Adrenal gland (tissue), 5 donors: ENCODE measurements around the gene PARP11.
"Not testable (repeated sequence)": the region's sequence is repeated elsewhere in the genome, so short reads cannot be mapped to it uniquely, and the experiment has no call there.

ENCODE experiments used
- CTCF ChIP-seq, 6 experiments: fragments of 450-650 bp in 4 of 6; fragments of 200-600 bp in 2 of 6; sonication (generic) in 1 of 6; IDR thresholded peaks; 1 replicate in 5 of 6; 2 replicates in 1 of 6; pipeline versions ENCODE4 v1.5.1 to v1.8.0; 2016 to 2021; ENCODE audit warnings: antibody characterized with exemption in 6 of 6, mild to moderate bottlenecking in 2 of 6, moderate library complexity in 1 of 6
- POLR2A ChIP-seq, 2 donors: fragments of 450-650 bp; IDR thresholded peaks; one replicate each; pipeline ENCODE4 v1.6.1; 2017; ENCODE audit warnings: antibody characterized with exemption in 2 of 2, mild to moderate bottlenecking in 2 of 2, moderate library complexity in 1 of 2
- donor health status: DM: no; HTN: no; CAD: no.

DNA sequence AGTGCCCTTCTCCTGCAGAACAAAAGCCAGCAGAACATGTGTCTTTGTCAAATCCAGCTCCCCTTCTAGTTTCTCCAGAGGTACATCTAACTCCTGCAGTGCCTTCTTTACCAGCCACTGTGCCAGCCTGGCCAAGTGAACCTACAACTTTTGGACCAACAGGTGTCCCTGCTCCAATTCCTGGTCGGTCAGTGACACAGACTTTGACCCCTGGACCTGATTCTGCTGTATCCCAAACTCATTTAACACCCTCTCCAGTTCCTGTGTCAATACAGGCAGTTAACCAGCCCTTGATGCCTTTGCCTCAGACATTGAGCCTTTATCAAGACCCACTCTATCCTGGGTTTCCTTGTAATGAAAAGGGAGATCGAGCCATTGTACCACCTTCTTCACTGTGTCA is 32.4 kb downstream of the PARP11 start:
- not testable (repeated sequence) for TF ChIP-seq CTCF, POLR2A (IDR thresholded peaks at IDR 0.05)
